DND-41 (cell line): ENCODE measurements around the gene TRIM41.
A peak's percentile ranks its signal among the peaks of the same experiment; 100 is the strongest.
"Not testable (repeated sequence)": the region's sequence is repeated elsewhere in the genome, so short reads cannot be mapped to it uniquely, and the experiment has no call there.

Experiments
- ATAC-seq: fragments of 200-7000 bp; cut with Tn5 transposase; 3 replicates; pipeline ENCODE4 v1.9.1; 2021; ENCODE audit warnings: low read depth; ENCODE audit not compliant: insufficient read depth
- DNase-seq: peaks from one replicate; pipeline ENCODE4 v3.0.0-alpha.2; 2020
- H2AFZ ChIP-seq: 2 replicates; pipeline ENCODE4 v1.6.0; 2012; ENCODE audit warnings: low read depth, low read length
- H3K27ac ChIP-seq: 2 replicates; pipeline ENCODE4 v1.5.1; 2012; ENCODE audit warnings: low read length, inconsistent platforms
- H3K27me3 ChIP-seq: fragments of 200-600 bp; sonication (generic); 2 replicates; pipeline ENCODE4 v1.6.0; 2012; ENCODE audit warnings: low read length, mild to moderate bottlenecking, inconsistent platforms; ENCODE audit not compliant: insufficient read depth, poor library complexity
- H3K36me3 ChIP-seq: 2 replicates; pipeline ENCODE4 v1.5.1; 2012; ENCODE audit warnings: low read length, inconsistent platforms; ENCODE audit not compliant: insufficient read depth
- H3K4me1 ChIP-seq: 2 replicates; pipeline ENCODE4 v1.5.1; 2012; ENCODE audit warnings: mild to moderate bottlenecking, low read length; ENCODE audit not compliant: insufficient read depth
- H3K4me2 ChIP-seq: 2 replicates; pipeline ENCODE4 v1.6.0; 2012; ENCODE audit warnings: mild to moderate bottlenecking, moderate library complexity, low read length, inconsistent platforms; ENCODE audit not compliant: insufficient read depth
- H3K4me3 ChIP-seq, 2 experiments: fragments of 200-600 bp in 1 of 2; shearing (Covaris generic) in 1 of 2; 2 replicates each; pipeline ENCODE4 v1.5.1; 2012 to 2016; ENCODE audit warnings: inconsistent platforms in 2 of 2, low read length in 2 of 2, mild to moderate bottlenecking in 2 of 2, low read depth in 1 of 2, moderate library complexity in 1 of 2
- H3K79me2 ChIP-seq: 2 replicates; pipeline ENCODE4 v1.6.0; 2012; ENCODE audit warnings: low read length, inconsistent platforms; ENCODE audit not compliant: insufficient read depth
- H3K9ac ChIP-seq: 2 replicates; pipeline ENCODE4 v1.6.0; 2012; ENCODE audit warnings: low read depth, mild to moderate bottlenecking, inconsistent platforms, low read length, moderate library complexity
- H3K9me3 ChIP-seq: 2 replicates; pipeline ENCODE4 v1.5.1; 2012; ENCODE audit warnings: low read length, moderate library complexity, mild to moderate bottlenecking, inconsistent platforms; ENCODE audit not compliant: insufficient read depth, severe bottlenecking
- H4K20me1 ChIP-seq: 2 replicates; pipeline ENCODE4 v1.6.0; 2012; ENCODE audit warnings: low read length; ENCODE audit not compliant: insufficient read depth
- EZH2 ChIP-seq: IDR thresholded peaks from 3 replicates; pipeline ENCODE4 v1.6.1; 2012; ENCODE audit warnings: borderline replicate concordance, low read depth, mild to moderate bottlenecking, moderate library complexity, low read length, inconsistent platforms; ENCODE audit not compliant: severe bottlenecking
- TF ChIP-seq, protein P1 (sequence below): IDR thresholded peaks from 2 replicates; pipeline ENCODE4 v1.5.1; 2012; ENCODE audit warnings: borderline replicate concordance, low read length, moderate library complexity, mild to moderate bottlenecking; ENCODE audit not compliant: poor library complexity, severe bottlenecking; ENCODE audit errors: extremely low read depth

The TRIM41 gene

DNA sequence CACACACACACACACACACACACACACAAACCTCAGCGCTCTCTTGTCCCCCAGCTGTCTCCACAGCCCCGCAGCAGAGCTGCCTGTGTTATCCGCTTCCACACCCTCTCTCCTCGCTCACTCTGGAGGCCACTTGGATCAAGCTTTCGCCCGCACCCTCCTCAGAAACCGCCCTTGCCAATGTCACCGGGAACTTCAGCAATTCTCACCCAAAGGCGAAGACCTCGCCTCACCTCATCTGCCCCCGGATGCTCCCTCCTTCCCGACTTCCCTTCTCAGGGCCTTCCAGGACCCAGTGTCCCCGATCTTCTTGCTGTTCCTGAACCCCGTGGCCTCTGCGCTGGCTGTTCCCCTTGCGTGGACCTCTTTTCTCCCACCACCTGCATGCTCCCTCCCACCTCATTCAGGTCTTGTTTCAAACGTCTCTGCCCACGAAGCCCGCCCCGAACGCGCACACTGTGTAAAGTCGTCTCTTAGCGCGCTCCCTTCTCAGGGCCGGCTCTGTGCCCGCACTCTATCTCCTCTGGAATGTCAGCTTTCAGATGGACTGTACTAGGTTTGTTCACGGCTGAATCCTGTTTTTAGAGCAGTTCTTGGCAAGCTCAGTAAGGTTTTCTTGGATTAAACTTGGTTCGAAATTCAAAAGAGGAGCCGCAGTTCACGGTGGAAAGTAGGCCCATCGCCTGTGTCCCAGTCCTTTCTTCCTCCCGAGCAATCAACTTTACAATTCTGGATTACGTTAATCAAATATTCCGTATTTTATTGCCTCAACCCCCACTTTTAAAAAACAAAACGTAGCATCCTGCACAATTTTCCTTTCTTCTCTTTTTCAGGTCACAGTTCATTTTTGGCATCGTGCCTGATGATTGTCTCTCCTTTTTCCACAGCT, 17.1 kb upstream of the TRIM41 start:
- peak overlapping the region; percentile 49; the same call in 1 of the 2 replicates for H2AFZ ChIP-seq
- ATAC-seq = no peak
- H3K9me3 ChIP-seq = no peaks in the 10 kb centered on the region
- peak overlapping the region; percentile 73 for H3K4me2 ChIP-seq
- peak; percentile 61 for TF ChIP-seq EZH2
- TF ChIP-seq, protein P1, sequence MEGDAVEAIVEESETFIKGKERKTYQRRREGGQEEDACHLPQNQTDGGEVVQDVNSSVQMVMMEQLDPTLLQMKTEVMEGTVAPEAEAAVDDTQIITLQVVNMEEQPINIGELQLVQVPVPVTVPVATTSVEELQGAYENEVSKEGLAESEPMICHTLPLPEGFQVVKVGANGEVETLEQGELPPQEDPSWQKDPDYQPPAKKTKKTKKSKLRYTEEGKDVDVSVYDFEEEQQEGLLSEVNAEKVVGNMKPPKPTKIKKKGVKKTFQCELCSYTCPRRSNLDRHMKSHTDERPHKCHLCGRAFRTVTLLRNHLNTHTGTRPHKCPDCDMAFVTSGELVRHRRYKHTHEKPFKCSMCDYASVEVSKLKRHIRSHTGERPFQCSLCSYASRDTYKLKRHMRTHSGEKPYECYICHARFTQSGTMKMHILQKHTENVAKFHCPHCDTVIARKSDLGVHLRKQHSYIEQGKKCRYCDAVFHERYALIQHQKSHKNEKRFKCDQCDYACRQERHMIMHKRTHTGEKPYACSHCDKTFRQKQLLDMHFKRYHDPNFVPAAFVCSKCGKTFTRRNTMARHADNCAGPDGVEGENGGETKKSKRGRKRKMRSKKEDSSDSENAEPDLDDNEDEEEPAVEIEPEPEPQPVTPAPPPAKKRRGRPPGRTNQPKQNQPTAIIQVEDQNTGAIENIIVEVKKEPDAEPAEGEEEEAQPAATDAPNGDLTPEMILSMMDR = no peak
- H4K20me1 ChIP-seq = 0 out of 2 replicates have a peak, but pooled peaks cover 3% of the 10 kb centered on the region
- no peaks in the 10 kb centered on the region for H3K79me2 ChIP-seq
- H3K4me3 ChIP-seq = peak overlapping the region; percentile 5 to 64; a peak in 3 of 4 replicates
- H3K4me1 ChIP-seq = peaks cover 49% of the 10 kb centered on the region
- peaks cover 38% of the 10 kb centered on the region for H3K27me3 ChIP-seq
- no peaks in the 10 kb centered on the region for H3K36me3 ChIP-seq
- H3K9ac ChIP-seq = peak overlapping the region; percentile 58
- no peak for DNase-seq
- H3K27ac ChIP-seq = no peak overlapping the region

- Histone ChIP-seq H2AFZ (peak overlapping the region; percentile 72), H3K27me3 (peaks cover 36% of the 10 kb centered on the region), H3K79me2 (no peaks in the 10 kb centered on the region), H4K20me1 (0 out of 2 replicates have a peak, but pooled peaks cover 3% of the 10 kb centered on the region), H3K4me1 (peaks cover 49% of the 10 kb centered on the region), H3K27ac (peak overlapping the region; percentile 52), H3K36me3 (no peaks in the 10 kb centered on the region), H3K9ac (peak overlapping the region; percentile 58), H3K4me3 (peak overlapping the region; percentile 32 to 64; a peak in 3 of 4 replicates), H3K4me2 (peak overlapping the region; percentile 73), H3K9me3 (no peaks in the 10 kb centered on the region)
- no peak for TF ChIP-seq EZH2
- TF ChIP-seq, protein P1 = no peak
- DNase-seq (peak; percentile 85), ATAC-seq (peak; percentile 55)
Measured at GRCh38 chr5:181207214-181207959, 15.7 kb upstream of the TRIM41 start.

DNA sequence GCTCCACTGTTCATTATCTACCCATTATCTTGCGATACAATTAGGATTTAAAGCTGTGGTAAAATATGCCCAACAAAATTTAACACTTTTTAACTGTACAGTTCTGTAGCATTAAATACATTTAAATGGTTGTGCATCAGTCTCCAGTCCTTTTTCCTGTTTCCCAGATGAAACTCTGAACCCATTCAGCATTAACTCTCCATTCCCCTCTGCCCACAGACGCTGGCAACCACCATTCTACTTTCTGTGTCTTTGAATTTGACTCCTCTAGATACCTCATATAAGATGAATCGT, 15.2 kb upstream of the TRIM41 start:
- Histone ChIP-seq H3K27ac (no peak overlapping the region), H3K79me2 (no peaks in the 10 kb centered on the region), H4K20me1 (0 out of 2 replicates have a peak, but pooled peaks cover 3% of the 10 kb centered on the region), H3K4me1 (peaks cover 49% of the 10 kb centered on the region), H3K4me3 (peak overlapping the region in 1 of 2 experiments; percentile 64; a peak in 2 of 4 replicates), H3K36me3 (no peaks in the 10 kb centered on the region), H2AFZ (0 out of 2 replicates have a peak overlapping the region, but pooled peaks have one; percentile 72), H3K9me3 (no peaks in the 10 kb centered on the region), H3K9ac (peak overlapping the region; percentile 58; the same call in 1 of the 2 replicates), H3K27me3 (peaks cover 35% of the 10 kb centered on the region), H3K4me2 (peak overlapping the region; percentile 73)
- TF ChIP-seq, protein P1 = no peak
- no peak for TF ChIP-seq EZH2
- no peak for DNase-seq
- ATAC-seq = no peak

DNA sequence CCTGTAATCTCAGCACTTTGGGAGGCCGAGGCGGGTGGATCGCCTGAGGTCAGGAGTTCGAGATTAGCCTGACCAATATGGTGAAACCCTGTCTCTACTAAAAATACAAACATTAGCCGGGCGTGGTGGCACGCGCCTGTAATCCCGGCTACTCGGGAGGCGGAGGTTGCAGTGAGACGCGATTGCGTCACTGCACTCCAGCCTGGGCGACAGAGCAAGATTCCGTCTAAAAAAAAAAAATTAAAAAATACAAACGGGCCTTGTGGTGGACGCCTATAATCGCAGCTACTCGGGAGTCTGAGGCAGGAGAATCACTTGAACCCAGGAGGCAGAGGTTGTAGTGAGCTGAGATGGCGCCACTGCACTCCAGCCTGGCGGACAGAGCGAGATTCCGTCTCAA, 14.1 kb upstream of the TRIM41 start:
- not testable (repeated sequence) for H3K36me3 ChIP-seq, H2AFZ ChIP-seq, H3K79me2 ChIP-seq, DNase-seq, H3K4me2 ChIP-seq, H3K9ac ChIP-seq, H3K27ac ChIP-seq, H3K9me3 ChIP-seq, H4K20me1 ChIP-seq, ATAC-seq, H3K4me3 ChIP-seq
- peaks cover 25% of the 10 kb centered on the region for H3K27me3 ChIP-seq
- peaks cover 42% of the 10 kb centered on the region for H3K4me1 ChIP-seq

- not testable (repeated sequence) for ATAC-seq, H4K20me1 ChIP-seq, H3K4me2 ChIP-seq, H3K27ac ChIP-seq, DNase-seq, H3K9ac ChIP-seq, H3K9me3 ChIP-seq, H3K36me3 ChIP-seq, H3K4me3 ChIP-seq, H3K79me2 ChIP-seq, H2AFZ ChIP-seq
- Histone ChIP-seq H3K27me3 (peaks cover 14% of the 10 kb centered on the region), H3K4me1 (peaks cover 31% of the 10 kb centered on the region)
Measured at GRCh38 chr5:181210148-181210547, 12.9 kb upstream of the TRIM41 start.
